AG04450 (cell line): Measurements from ENCODE around the gene KLF7. TPM values are rescaled to one million over a fixed set of nuclear protein-coding genes. Genes with fewer than 3 reads are reported as not detected.

Source experiments
- CTCF ChIA-PET: fragments of 300-600, 350-600 bp; formaldehyde crosslinking; extraction: SDS; loops from one replicate; lab custom pipeline; 2022; ENCODE audit warnings: antibody characterized with exemption, inconsistent platforms; lab: Charles Lee
- POLR2A ChIA-PET: fragments of 350-600 bp; formaldehyde crosslinking; extraction: SDS; loops from one replicate; lab custom pipeline; 2021; ENCODE audit warnings: antibody characterized with exemption, inconsistent platforms; lab: Yijun Ruan, JAX
- DNase-seq: peaks from one replicate; pipeline ENCODE4 v3.0.0-alpha.2; 2011; ENCODE audit warnings: low read depth, low spot score
- H3K27ac ChIP-seq: one replicate; pipeline ENCODE4 v1.5.1; 2012; ENCODE audit warnings: low read depth, low read length, control low read depth
- H3K27me3 ChIP-seq: one replicate; pipeline ENCODE4 v1.6.0; 2012; ENCODE audit warnings: low read length; ENCODE audit not compliant: control insufficient read depth, insufficient read depth
- H3K4me3 ChIP-seq: 2 replicates; pipeline ENCODE4 v1.5.1; 2011; ENCODE audit warnings: mild to moderate bottlenecking, low read depth, low read length, control low read depth
- H3K9me3 ChIP-seq: 2 replicates; pipeline ENCODE4 v1.5.1; 2012; ENCODE audit warnings: low read length; ENCODE audit not compliant: control insufficient read depth, insufficient read depth
- CTCF ChIP-seq: IDR thresholded peaks from 2 replicates; pipeline ENCODE4 v1.5.1; 2011; ENCODE audit warnings: low read depth, low read length, control low read depth, inconsistent platforms
- polyA plus RNA-seq: library from polyadenylated mRNA; depleted of rRNA; stranded (reverse); fragments of >200 nt; gene quantifications from 2 replicates; pipeline ENCODE4 v1.2.3, GENCODE V29; 2011

KLF7 gene
- polyA plus RNA-seq, 1 experiment: 22.1 TPM

- Histone ChIP-seq H3K9me3 (no peaks in the 10 kb centered on the region), H3K27me3 (no peaks in the 10 kb centered on the region), H3K27ac (no peak overlapping the region), H3K4me3 (no peak overlapping the region)
- CTCF ChIA-PET: interaction anchor here (0.6 to 2.7 kb wide), 3 partner anchors 14 to 370 kb away, joined by 3 to 11 read pairs (median 3); no protein-coding TSS in a partner anchor
- no peak for TF ChIP-seq CTCF
- no peak for DNase-seq
- POLR2A ChIA-PET: no interaction called here
Observed at GRCh38 chr2:207103132-207103531, 62.6 kb downstream of the KLF7 start.

GRCh38 chr2:207101984-207102383 is 63.8 kb downstream of the KLF7 start:
- H3K27me3 ChIP-seq: no peaks in the 10 kb centered on the region
- H3K27ac ChIP-seq: no peak overlapping the region
- no peak for DNase-seq
- no peaks in the 10 kb centered on the region for H3K9me3 ChIP-seq
- no peak overlapping the region for H3K4me3 ChIP-seq
- no peak for TF ChIP-seq CTCF
- CTCF ChIA-PET: interaction anchor here (0.6 kb wide), 1 partner anchor 133 kb away, joined by 6 read pairs; no protein-coding TSS in a partner anchor
- POLR2A ChIA-PET: interaction anchor here (0.9 kb wide), 1 partner anchor 64 kb away, joined by 4 read pairs; the partner anchor contains the start of gene KLF7

- ChIA-PET CTCF (no interaction called here), POLR2A (no interaction called here)
- H3K4me3 ChIP-seq: no peak overlapping the region
- H3K9me3 ChIP-seq: no peaks in the 10 kb centered on the region
- no peak for TF ChIP-seq CTCF
- no peak for DNase-seq
- no peaks in the 10 kb centered on the region for H3K27me3 ChIP-seq
- H3K27ac ChIP-seq: no peak overlapping the region
Observed at GRCh38 chr2:207097278-207097677, 68.5 kb downstream of the KLF7 start.

GRCh38 chr2:207095963-207096362 is 69.8 kb downstream of the KLF7 start:
- ChIA-PET CTCF (no interaction called here), POLR2A (no interaction called here)
- no peak for TF ChIP-seq CTCF
- H3K27ac ChIP-seq: no peak overlapping the region
- H3K27me3 ChIP-seq: no peaks in the 10 kb centered on the region
- no peak overlapping the region for H3K4me3 ChIP-seq
- 0 out of 2 replicates have a peak, but pooled peaks cover 3% of the 10 kb centered on the region for H3K9me3 ChIP-seq
- DNase-seq: no peak

GRCh38 chr2:207093234-207093633 is 72.5 kb downstream of the KLF7 start:
- H3K27ac ChIP-seq: no peak overlapping the region
- H3K27me3 ChIP-seq: no peaks in the 10 kb centered on the region
- H3K9me3 ChIP-seq: 0 out of 2 replicates have a peak, but pooled peaks cover 3% of the 10 kb centered on the region
- no peak overlapping the region for H3K4me3 ChIP-seq
- TF ChIP-seq CTCF: no peak
- DNase-seq: no peak
- ChIA-PET CTCF (no interaction called here), POLR2A (no interaction called here)
